Peyer's patch (tissue), 4 donors: ENCODE measurements around the gene NUP214.

Experiments used
- POLR2A ChIP-seq, 2 donors: fragments of 450-650 bp; IDR thresholded peaks; one replicate each; pipeline ENCODE4 v1.5.1; 2017; ENCODE audit warnings: antibody characterized with exemption in 2 of 2, mild to moderate bottlenecking in 2 of 2, moderate library complexity in 2 of 2
- TF ChIP-seq, protein P1 (sequence below), 6 experiments: fragments of 450-650 bp in 4 of 6; fragments of 200-600 bp in 2 of 6; sonication (generic) in 1 of 6; IDR thresholded peaks; one replicate each; pipeline ENCODE4 v1.5.1; 2017 to 2019; ENCODE audit warnings: antibody characterized with exemption in 6 of 6, mild to moderate bottlenecking in 3 of 6, moderate library complexity in 1 of 6

DNA sequence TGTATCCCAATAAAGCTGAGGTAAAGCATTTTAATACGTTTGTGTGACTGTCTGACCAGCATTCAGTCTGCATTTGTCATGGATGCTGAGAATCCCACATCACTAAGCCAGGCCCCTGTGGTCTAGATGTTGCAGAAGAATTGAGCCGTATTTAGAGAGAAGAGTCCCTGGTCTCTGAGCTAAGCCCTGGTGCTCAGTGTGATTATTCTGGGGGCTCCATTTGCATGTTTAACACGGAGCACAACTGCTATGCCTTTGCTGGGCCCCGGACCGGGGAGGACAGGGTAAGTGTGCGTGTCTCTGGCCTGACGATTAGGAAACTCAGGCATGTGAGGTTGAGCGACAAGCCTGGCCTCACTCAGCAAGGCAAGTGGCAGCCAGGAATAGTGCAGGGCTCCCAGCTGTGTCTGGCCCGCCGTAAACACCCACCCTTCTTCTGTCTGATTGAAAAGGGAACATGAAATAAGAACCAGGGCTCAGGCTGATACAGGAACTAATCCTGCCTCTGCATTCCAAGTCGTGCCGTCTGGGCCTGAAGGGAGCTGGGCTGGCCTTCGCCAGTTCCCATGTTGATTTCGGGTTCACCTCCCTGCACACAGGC, 128.6 kb downstream of the NUP214 start:
- TF ChIP-seq, protein P1, sequence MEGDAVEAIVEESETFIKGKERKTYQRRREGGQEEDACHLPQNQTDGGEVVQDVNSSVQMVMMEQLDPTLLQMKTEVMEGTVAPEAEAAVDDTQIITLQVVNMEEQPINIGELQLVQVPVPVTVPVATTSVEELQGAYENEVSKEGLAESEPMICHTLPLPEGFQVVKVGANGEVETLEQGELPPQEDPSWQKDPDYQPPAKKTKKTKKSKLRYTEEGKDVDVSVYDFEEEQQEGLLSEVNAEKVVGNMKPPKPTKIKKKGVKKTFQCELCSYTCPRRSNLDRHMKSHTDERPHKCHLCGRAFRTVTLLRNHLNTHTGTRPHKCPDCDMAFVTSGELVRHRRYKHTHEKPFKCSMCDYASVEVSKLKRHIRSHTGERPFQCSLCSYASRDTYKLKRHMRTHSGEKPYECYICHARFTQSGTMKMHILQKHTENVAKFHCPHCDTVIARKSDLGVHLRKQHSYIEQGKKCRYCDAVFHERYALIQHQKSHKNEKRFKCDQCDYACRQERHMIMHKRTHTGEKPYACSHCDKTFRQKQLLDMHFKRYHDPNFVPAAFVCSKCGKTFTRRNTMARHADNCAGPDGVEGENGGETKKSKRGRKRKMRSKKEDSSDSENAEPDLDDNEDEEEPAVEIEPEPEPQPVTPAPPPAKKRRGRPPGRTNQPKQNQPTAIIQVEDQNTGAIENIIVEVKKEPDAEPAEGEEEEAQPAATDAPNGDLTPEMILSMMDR (IDR thresholded peaks at IDR 0.05): no peak
- TF ChIP-seq POLR2A (IDR thresholded peaks at IDR 0.05): no peak
